GM15510 (cell line): Measurements from ENCODE around the gene NAALADL2.

Source experiments
- POLR2A ChIP-seq: IDR thresholded peaks from 3 replicates; pipeline ENCODE4 v1.6.1; 2011; ENCODE audit warnings: borderline replicate concordance; ENCODE audit not compliant: insufficient read length; ENCODE audit errors: extremely low read depth

Gene NAALADL2

GRCh38 chr3:175731543-175731942 lies 872.4 kb downstream of the NAALADL2 start:
- TF ChIP-seq POLR2A, result no peak

GRCh38 chr3:175732017-175732416 lies 872.9 kb downstream of the NAALADL2 start:
- TF ChIP-seq POLR2A, result no peak

GRCh38 chr3:175735866-175736265 lies 876.7 kb downstream of the NAALADL2 start:
- no peak for TF ChIP-seq POLR2A

- no peak for TF ChIP-seq POLR2A
These were observed 878.8 kb downstream of the NAALADL2 start for GRCh38 chr3:175737646-175738572.

GRCh38 chr3:175741951-175742350 lies 882.8 kb downstream of the NAALADL2 start:
- no peak for TF ChIP-seq POLR2A

- TF ChIP-seq POLR2A, result no peak
These were observed 884.7 kb downstream of the NAALADL2 start for GRCh38 chr3:175743733-175744400.

GRCh38 chr3:175746308-175746707 lies 887.2 kb downstream of the NAALADL2 start:
- no peak for TF ChIP-seq POLR2A

GRCh38 chr3:175748087-175748730 lies 889.1 kb downstream of the NAALADL2 start:
- no peak for TF ChIP-seq POLR2A

- TF ChIP-seq POLR2A, result no peak
These were observed 890.8 kb downstream of the NAALADL2 start for GRCh38 chr3:175749981-175750380.

- TF ChIP-seq POLR2A, result no peak
These were observed 892.0 kb downstream of the NAALADL2 start for GRCh38 chr3:175751089-175751488.

- no peak for TF ChIP-seq POLR2A
These were observed 904.8 kb downstream of the NAALADL2 start for GRCh38 chr3:175763948-175764347.

GRCh38 chr3:175764722-175765121 lies 905.6 kb downstream of the NAALADL2 start:
- TF ChIP-seq POLR2A, result no peak

GRCh38 chr3:175770426-175770825 lies 911.3 kb downstream of the NAALADL2 start:
- TF ChIP-seq POLR2A, result no peak

- no peak for TF ChIP-seq POLR2A
These were observed 918.4 kb downstream of the NAALADL2 start for GRCh38 chr3:175777495-175777894.

- TF ChIP-seq POLR2A, result no peak
These were observed 918.8 kb downstream of the NAALADL2 start for GRCh38 chr3:175777965-175778364.
